A549 (cell line): ENCODE results near the gene NR1D1. TPM values are rescaled to one million over a fixed set of nuclear protein-coding genes. Genes with fewer than 3 reads are reported as not detected.
A peak's percentile ranks its signal among the peaks of the same experiment; 100 is the strongest.

ENCODE experiments used
- ATAC-seq, 2 experiments: fragments of 200-7000 bp in 1 of 2; fragments of >200 bp in 1 of 2; cut with Nextera tagmentation in 1 of 2; cut with Tn5 transposase in 1 of 2; 3 replicates each; pipeline versions ENCODE4 v1.8.0 to v1.9.1; 2018 to 2020; ENCODE audit warnings: mild to moderate bottlenecking in 1 of 2, moderate library complexity in 1 of 2
- CTCF ChIA-PET: fragments of 300-600 bp; sonication (Branson Sonifier 250); formaldehyde crosslinking; extraction: SDS; loops from one replicate; lab custom pipeline; 2021; ENCODE audit warnings: antibody characterized with exemption, inconsistent platforms; lab: Yijun Ruan, JAX
- POLR2A ChIA-PET: fragments of 350-600 bp; formaldehyde crosslinking; extraction: SDS; loops from one replicate; lab custom pipeline; 2021; ENCODE audit warnings: antibody characterized with exemption, inconsistent platforms; lab: Yijun Ruan, JAX
- DNase-seq, 2 experiments: peaks; one replicate each; pipeline versions ENCODE4 v3.0.0 to v3.0.0-alpha.2; 2011 to 2016; ENCODE audit warnings: low read depth in 1 of 2, low spot score in 1 of 2
- FAIRE-seq: peaks from 2 replicates; lab custom pipeline; 2011; peaks lifted over from hg19 to GRCh38; lab: Jason Lieb, UNC
- H3K27ac ChIP-seq, 2 experiments: fragments of >200 bp; sonication (Bioruptor Twin); formaldehyde crosslinking; 3 replicates each; pipeline ENCODE4 v1.5.1; 2016 to 2017
- H3K4me1 ChIP-seq: fragments of >200 bp; sonication (Bioruptor Twin); formaldehyde crosslinking; 3 replicates; pipeline ENCODE4 v1.6.1; 2016
- H3K4me2 ChIP-seq: fragments of >200 bp; sonication (Bioruptor Twin); formaldehyde crosslinking; 3 replicates; pipeline ENCODE4 v1.6.1; 2016
- H3K4me3 ChIP-seq: fragments of >200 bp; sonication (Bioruptor Twin); formaldehyde crosslinking; 3 replicates; pipeline ENCODE4 v1.5.1; 2016
- H3K9me3 ChIP-seq: fragments of >200 bp; sonication (Bioruptor Twin); formaldehyde crosslinking; 3 replicates; pipeline ENCODE4 v1.6.1; 2016
- BHLHE40 ChIP-seq: IDR thresholded peaks from 2 replicates; pipeline ENCODE4 v1.6.1; 2012; ENCODE audit warnings: low read depth, low read length, inconsistent platforms
- CBX8 ChIP-seq: fragments of 200-600 bp; sonication (generic); IDR thresholded peaks from 2 replicates; pipeline ENCODE4 v1.6.1; 2016
- CHD2 ChIP-seq: fragments of 150-350 bp; IDR thresholded peaks from 2 replicates; pipeline ENCODE4 v1.6.1; 2014; ENCODE audit warnings: low read length; ENCODE audit not compliant: partially characterized antibody
- CTCF ChIP-seq: fragments of >200 bp; sonication (Bioruptor Twin); formaldehyde crosslinking; IDR thresholded peaks from 3 replicates; pipeline ENCODE4 v1.5.1; 2016
- ELK1 ChIP-seq: fragments of 150-350 bp; IDR thresholded peaks from 2 replicates; pipeline ENCODE4 v1.6.1; 2014; ENCODE audit warnings: low read depth, mild to moderate bottlenecking, low read length
- FOSL2 ChIP-seq, 2 experiments: fragments of 450-650 bp in 1 of 2; fragments of >200 bp in 1 of 2; sonication (Bioruptor Twin) in 1 of 2; formaldehyde crosslinking; IDR thresholded peaks; 2 replicates each; pipeline versions ENCODE4 v1.5.0 to v1.6.1; 2016 to 2020; ENCODE audit warnings: mild to moderate bottlenecking in 1 of 2, moderate library complexity in 1 of 2
- HEYL ChIP-seq: fragments of 250-450 bp; sonication (Bioruptor Pico); IDR thresholded peaks from 2 replicates; pipeline ENCODE4 v1.8.0; 2021; ENCODE audit warnings: mild to moderate bottlenecking, moderate library complexity
- HOXA7 ChIP-seq: fragments of 250-450 bp; sonication (Bioruptor Pico); IDR thresholded peaks from 2 replicates; pipeline ENCODE4 v1.5.0; 2020; ENCODE audit warnings: mild to moderate bottlenecking, moderate library complexity
- HOXB5 ChIP-seq: fragments of 250-450 bp; sonication (Bioruptor Pico); IDR thresholded peaks from 2 replicates; pipeline ENCODE4 v1.5.0; 2020; ENCODE audit warnings: mild to moderate bottlenecking, moderate library complexity
- JUNB ChIP-seq: fragments of >200 bp; sonication (Bioruptor Twin); formaldehyde crosslinking; IDR thresholded peaks from 2 replicates; pipeline ENCODE4 v1.6.1; 2016
- MAFK ChIP-seq: fragments of 450-650 bp; IDR thresholded peaks from 2 replicates; pipeline ENCODE4 v1.6.1; 2014; ENCODE audit not compliant: partially characterized antibody
- PHF8 ChIP-seq: fragments of 200-600 bp; sonication (generic); IDR thresholded peaks from 2 replicates; pipeline ENCODE4 v1.6.1; 2016; ENCODE audit warnings: low read depth, mild to moderate bottlenecking, antibody characterized with exemption, moderate library complexity, borderline replicate concordance
- POLR2AphosphoS2 ChIP-seq: conservative IDR thresholded peaks from 2 replicates; pipeline ENCODE4 v1.6.1; 2012; ENCODE audit warnings: low read length, improper control_type of control experiment, inconsistent platforms
- RFX5 ChIP-seq: fragments of 450-650 bp; IDR thresholded peaks from 2 replicates; pipeline ENCODE4 v1.7.1; 2014; ENCODE audit warnings: antibody characterized with exemption, mild to moderate bottlenecking, moderate library complexity
- RNF2 ChIP-seq: fragments of 200-600 bp; sonication (generic); IDR thresholded peaks from 2 replicates; pipeline ENCODE4 v1.6.1; 2016; ENCODE audit warnings: low read depth, mild to moderate bottlenecking, antibody characterized with exemption, moderate library complexity, borderline replicate concordance
- SREBF2 ChIP-seq: fragments of 450-650 bp; IDR thresholded peaks from 2 replicates; pipeline ENCODE4 v1.6.1; 2014; ENCODE audit warnings: mild to moderate bottlenecking, moderate library complexity
- TFCP2L1 ChIP-seq: fragments of 250-450 bp; sonication (Bioruptor Pico); IDR thresholded peaks from 2 replicates; pipeline ENCODE4 v1.5.0; 2021; ENCODE audit warnings: mild to moderate bottlenecking
- TP53 ChIP-seq: fragments of 250-450 bp; sonication (Bioruptor Pico); IDR thresholded peaks from 2 replicates; pipeline ENCODE4 v1.5.0; 2021; ENCODE audit warnings: mild to moderate bottlenecking, moderate library complexity
- ZSCAN20 ChIP-seq: fragments of 250-450 bp; sonication (Bioruptor Pico); IDR thresholded peaks from 2 replicates; pipeline ENCODE4 v1.8.0; 2022; ENCODE audit warnings: mild to moderate bottlenecking, moderate library complexity
- WGBS: methylation state at CpG from one replicate; pipeline ENCODE4 v1.1.6; 2017; ENCODE audit errors: missing lambda C conversion rate; 5-methylcytosine and 5-hydroxymethylcytosine counted together
- polyA plus RNA-seq, 4 experiments: library from polyadenylated mRNA; depleted of rRNA in 3 of 4; stranded (reverse); fragments of >200 nt; fragmentation: RNase III in 1 of 4; extraction: RNeasy Plus Mini Kit Qiagen cat#74134 plus additional on column Dnase treatment in 1 of 4; gene quantifications; 2 replicates in 3 of 4; 3 replicates in 1 of 4; pipeline ENCODE4 v1.2.3, GENCODE V29; 2011 to 2017
- TF ChIP-seq, protein P1 (sequence below): IDR thresholded peaks from 2 replicates; pipeline ENCODE4 v1.6.1; 2012; ENCODE audit warnings: low read depth, borderline replicate concordance

NR1D1 gene
- polyA plus RNA-seq, 2 of the 4 experiments (the other 2 are of a cell fraction): 1.2 to 4.4 TPM

DNA sequence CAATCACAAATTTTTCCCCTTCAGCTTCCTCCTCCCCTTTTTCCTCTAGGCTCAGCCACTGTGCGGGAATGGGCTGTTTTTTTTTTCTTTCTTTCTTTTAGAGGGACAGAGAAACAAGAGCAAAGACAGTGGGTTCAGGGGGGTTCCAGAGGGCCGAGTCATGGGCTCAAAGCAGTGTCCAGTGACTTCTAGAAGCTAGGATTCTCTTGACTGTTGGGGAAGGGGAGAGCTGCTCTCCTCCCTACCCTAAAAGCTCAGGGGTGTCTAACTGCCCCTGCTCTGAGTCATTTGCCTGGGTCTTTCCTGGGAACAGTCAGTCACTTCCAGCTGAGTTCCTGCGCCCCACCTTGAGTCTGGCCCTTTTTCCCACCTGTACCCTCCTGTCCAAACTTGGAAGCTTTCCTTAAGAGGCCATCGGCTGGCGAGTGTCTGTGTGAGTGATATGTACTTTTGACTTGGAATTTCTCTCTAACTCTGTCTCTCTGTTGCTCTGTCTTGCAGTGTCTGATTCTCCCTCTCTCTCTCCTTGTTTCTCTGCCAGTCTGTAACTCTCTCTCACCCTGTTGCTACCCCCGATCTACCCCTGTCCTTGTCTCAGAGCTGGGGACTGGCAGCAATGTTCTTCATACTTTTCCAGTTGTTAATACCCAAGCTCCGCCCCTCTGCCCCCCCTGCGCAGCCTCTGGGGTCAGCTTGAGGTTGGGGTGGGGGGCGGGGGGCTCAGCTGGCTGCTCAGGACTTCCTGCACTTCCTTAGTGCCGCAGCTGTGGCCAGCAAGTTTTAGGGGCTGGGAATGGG is 35.2 kb downstream of the NR1D1 start:
- DNase-seq: peak in 1 of 2 experiments; percentile 52

GRCh38 chr17:40063901-40064531 is 36.4 kb downstream of the NR1D1 start:
- TF ChIP-seq CTCF (no peak), MAFK (peak; percentile 24), CBX8 (no peak), BHLHE40 (no peak), FOSL2 (IDR thresholded peaks at IDR 0.05) (no peak), FOSL2 (CRISPR knock-in tag; IDR thresholded peaks at IDR 0.05) (no peak)
- TF ChIP-seq, protein P1, sequence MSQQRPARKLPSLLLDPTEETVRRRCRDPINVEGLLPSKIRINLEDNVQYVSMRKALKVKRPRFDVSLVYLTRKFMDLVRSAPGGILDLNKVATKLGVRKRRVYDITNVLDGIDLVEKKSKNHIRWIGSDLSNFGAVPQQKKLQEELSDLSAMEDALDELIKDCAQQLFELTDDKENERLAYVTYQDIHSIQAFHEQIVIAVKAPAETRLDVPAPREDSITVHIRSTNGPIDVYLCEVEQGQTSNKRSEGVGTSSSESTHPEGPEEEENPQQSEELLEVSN: no peak
- ATAC-seq (no peak), FAIRE-seq (no peak), DNase-seq (no peak)
- CTCF ChIA-PET: interaction anchor here (0.6 to 34.4 kb wide), 18 partner anchors 10 to 105 kb away, joined by 3 to 919 read pairs (median 7); partner anchors contain the start of genes CSF3, MED24, MSL1 and NR1D1
- peak overlapping the region; percentile 97 for H3K4me2 ChIP-seq
- H3K9me3 ChIP-seq: no peaks in the 10 kb centered on the region
- H3K27ac ChIP-seq: peak overlapping the region; percentile 92 to 98
- H3K4me1 ChIP-seq: peaks cover 48% of the 10 kb centered on the region
- H3K4me3 ChIP-seq: peak overlapping the region; percentile 98
- WGBS: 60% methylated on average over 9 of the region's 10 CpGs
- POLR2A ChIA-PET: interaction anchor here (1.2 to 2.3 kb wide), 4 partner anchors 10 to 49 kb away, joined by 5 to 16 read pairs (median 8); partner anchors contain the start of genes MED24 and NR1D1

More for the DNA sequence above, 35.2 kb downstream of the NR1D1 start:
- Histone ChIP-seq H3K4me3 (peak overlapping the region; percentile 98), H3K4me2 (peak overlapping the region; percentile 97), H3K4me1 (peaks cover 59% of the 10 kb centered on the region), H3K9me3 (no peaks in the 10 kb centered on the region), H3K27ac (peak overlapping the region; percentile 69 to 92)
- no peak for FAIRE-seq
- 10% methylated on average over 9 of the region's 10 CpGs for WGBS
- ATAC-seq: peak in 1 of 2 experiments; percentile 2; a peak in 2 of 6 replicates
- no peak for TF ChIP-seq JUNB
- TF ChIP-seq CTCF: no peak
- no peak for TF ChIP-seq TP53
- no peak for TF ChIP-seq SREBF2
- no peak for TF ChIP-seq TFCP2L1 (CRISPR knock-in tag)
- TF ChIP-seq HOXA7 (CRISPR knock-in tag): no peak
- TF ChIP-seq RNF2: no peak
- TF ChIP-seq ZSCAN20 (CRISPR knock-in tag): no peak
- no peak for TF ChIP-seq RFX5
- TF ChIP-seq CHD2: no peak
- no peak for TF ChIP-seq BHLHE40
- TF ChIP-seq HOXB5 (CRISPR knock-in tag): no peak
- no peak for TF ChIP-seq PHF8
- TF ChIP-seq ELK1: no peak
- TF ChIP-seq POLR2AphosphoS2: no peak
- no peak for TF ChIP-seq HEYL (CRISPR knock-in tag)
- ChIA-PET POLR2A (interaction anchor here (1.1 to 2.3 kb wide), 6 partner anchors 11 to 85 kb away, joined by 5 to 16 read pairs (median 6); partner anchors contain the start of genes MED24, NR1D1 and PSMD3), CTCF (interaction anchor here (0.7 to 34.4 kb wide), 13 partner anchors 11 to 280 kb away, joined by 3 to 919 read pairs (median 12); partner anchors contain the start of genes CSF3, MED24, MSL1 and NR1D1)
